Esophagus (tissue), 2 donors: ENCODE measurements around the gene PCDHGC5. TPM values are rescaled to one million over a fixed set of nuclear protein-coding genes. Genes with fewer than 3 reads are reported as not detected.

Experiments used
- H3K27ac ChIP-seq, 2 donors: one replicate each; pipeline ENCODE4 v1.5.1; 2013; ENCODE audit warnings: low read depth in 2 of 2, mild to moderate bottlenecking in 2 of 2, inconsistent platforms in 1 of 2, low read length in 1 of 2, moderate library complexity in 1 of 2
- H3K27me3 ChIP-seq, 2 donors: one replicate each; pipeline ENCODE4 v1.6.1; 2013; ENCODE audit warnings: low read length in 2 of 2, control low read depth in 1 of 2, mild to moderate bottlenecking in 1 of 2; ENCODE audit not compliant: insufficient read depth in 2 of 2, control insufficient read depth in 1 of 2
- H3K36me3 ChIP-seq, 2 donors: one replicate each; pipeline ENCODE4 v1.6.1; 2013; ENCODE audit warnings: low read length in 1 of 2; ENCODE audit not compliant: control insufficient read depth in 2 of 2, insufficient read depth in 2 of 2
- H3K4me1 ChIP-seq, 2 donors: one replicate each; pipeline ENCODE4 v1.6.1; 2013; ENCODE audit warnings: low read length in 1 of 2; ENCODE audit not compliant: control insufficient read depth in 2 of 2, insufficient read depth in 2 of 2
- H3K4me3 ChIP-seq, 2 donors: one replicate each; pipeline ENCODE4 v1.5.1; 2013; ENCODE audit warnings: low read length in 2 of 2, mild to moderate bottlenecking in 2 of 2, low read depth in 1 of 2, moderate library complexity in 1 of 2
- H3K9me3 ChIP-seq, 2 donors: one replicate each; pipeline ENCODE4 v1.6.1; 2013; ENCODE audit warnings: mild to moderate bottlenecking in 2 of 2, low read depth in 1 of 2, low read length in 1 of 2, moderate library complexity in 1 of 2; ENCODE audit not compliant: control insufficient read depth in 2 of 2, insufficient read depth in 1 of 2
- WGBS, 2 donors: extraction: QIAGEN DNeasy Blood & Tissue Kit; methylation state at CpG; one replicate each; pipeline ENCODE4 v1.1.7; 2013; 5-methylcytosine and 5-hydroxymethylcytosine counted together
- polyA plus RNA-seq, 2 donors: library from polyadenylated mRNA; stranded (reverse); fragments of 200-250 nt; gene quantifications; one replicate each; pipeline ENCODE4 v1.2.3, GENCODE V29; 2013
- donor health status: healthy with polysubstance abuse.
- donor health status: Bipolar disorder and iron deficiency.

The PCDHGC5 gene
- polyA plus RNA-seq, 2 donors: 0.05 to 0.43 TPM

- Histone ChIP-seq H3K27me3 (no peaks in the 10 kb centered on the region), H3K36me3 (peaks cover 0 to 20% of the 10 kb centered on the region in 2 donors), H3K4me3 (no peak overlapping the region), H3K9me3 (peaks cover 0 to 2% of the 10 kb centered on the region in 2 donors), H3K4me1 (peaks cover under 1 to 2% of the 10 kb centered on the region in 2 donors), H3K27ac (no peak overlapping the region)
- WGBS, 2 donors: 87 to 91% methylated on average over 10 of the region's 10 CpGs
Measured at GRCh38 chr5:141489841-141490240, 960 bp downstream of the PCDHGC5 start.

GRCh38 chr5:141490271-141490670, 1.4 kb downstream of the PCDHGC5 start:
- Histone ChIP-seq H3K27me3 (no peaks in the 10 kb centered on the region), H3K4me1 (peaks cover 0 to 5% of the 10 kb centered on the region in 2 donors), H3K27ac (no peak overlapping the region), H3K9me3 (peaks cover 0 to 1% of the 10 kb centered on the region in 2 donors), H3K4me3 (no peak overlapping the region), H3K36me3 (peaks cover 0 to 23% of the 10 kb centered on the region in 2 donors)
- WGBS, 2 donors: 94% methylated on average over 10 of the region's 10 CpGs

- no peaks in the 10 kb centered on the region for H3K27me3 ChIP-seq
- 90 to 91% methylated on average over 13 of the region's 13 CpGs for WGBS, 2 donors
Measured at GRCh38 chr5:141490771-141491170, 1.9 kb downstream of the PCDHGC5 start.

GRCh38 chr5:141491323-141492167, 2.7 kb downstream of the PCDHGC5 start:
- Histone ChIP-seq H3K27ac (no peak overlapping the region), H3K36me3 (peaks cover 0 to 19% of the 10 kb centered on the region in 2 donors), H3K9me3 (no peaks in the 10 kb centered on the region), H3K4me3 (no peak overlapping the region), H3K4me1 (peaks cover 0 to 8% of the 10 kb centered on the region in 2 donors), H3K27me3 (no peaks in the 10 kb centered on the region)
- 43 to 65% methylated on average over 61 to 66 of the region's 66 CpGs for WGBS, 2 donors

More at GRCh38 chr5:141490771-141491170, 1.9 kb downstream of the PCDHGC5 start:
- Histone ChIP-seq H3K4me3 (no peak overlapping the region), H3K9me3 (no peaks in the 10 kb centered on the region), H3K4me1 (peaks cover 0 to 8% of the 10 kb centered on the region in 2 donors), H3K36me3 (peaks cover 0 to 23% of the 10 kb centered on the region in 2 donors), H3K27ac (no peak overlapping the region)

GRCh38 chr5:141492168-141492885, 3.4 kb downstream of the PCDHGC5 start:
- H3K36me3 ChIP-seq: peaks cover 0 to 17% of the 10 kb centered on the region in 2 donors
- H3K27ac ChIP-seq: no peak overlapping the region
- 47 to 68% methylated on average over 68 of the region's 68 CpGs for WGBS, 2 donors
- H3K27me3 ChIP-seq: no peaks in the 10 kb centered on the region
- H3K4me3 ChIP-seq: no peak overlapping the region
- peaks cover 0 to 8% of the 10 kb centered on the region in 2 donors for H3K4me1 ChIP-seq
- no peaks in the 10 kb centered on the region for H3K9me3 ChIP-seq

GRCh38 chr5:141493500-141494422, 4.9 kb downstream of the PCDHGC5 start:
- Histone ChIP-seq H3K4me1 (peaks cover 0 to 8% of the 10 kb centered on the region in 2 donors), H3K27ac (peak overlapping the region in 1 of 2 donors; percentile 10), H3K4me3 (no peak overlapping the region), H3K36me3 (peaks cover 0 to 20% of the 10 kb centered on the region in 2 donors), H3K27me3 (no peaks in the 10 kb centered on the region), H3K9me3 (no peaks in the 10 kb centered on the region)
- 74 to 79% methylated on average over 10 of the region's 10 CpGs for WGBS, 2 donors

GRCh38 chr5:141494761-141495452, 6.0 kb downstream of the PCDHGC5 start:
- 56 to 71% methylated on average over 22 of the region's 22 CpGs for WGBS, 2 donors

GRCh38 chr5:141495453-141495811, 6.6 kb downstream of the PCDHGC5 start:
- Histone ChIP-seq H3K9me3 (no peaks in the 10 kb centered on the region), H3K36me3 (peaks cover 0 to 15% of the 10 kb centered on the region in 2 donors), H3K27me3 (no peaks in the 10 kb centered on the region), H3K4me1 (peaks cover 0 to 8% of the 10 kb centered on the region in 2 donors), H3K27ac (no peak overlapping the region), H3K4me3 (no peak overlapping the region)
- WGBS, 2 donors: 75 to 84% methylated on average over 8 of the region's 8 CpGs

More at GRCh38 chr5:141494761-141495452, 6.0 kb downstream of the PCDHGC5 start:
- Histone ChIP-seq H3K27ac (no peak overlapping the region), H3K4me1 (peaks cover 0 to 8% of the 10 kb centered on the region in 2 donors), H3K27me3 (no peaks in the 10 kb centered on the region), H3K36me3 (peaks cover 0 to 20% of the 10 kb centered on the region in 2 donors), H3K4me3 (no peak overlapping the region), H3K9me3 (no peaks in the 10 kb centered on the region)
